HG03520 (cell line): ENCODE data around the gene TPRX1.
"Not testable (repeated sequence)": the region's sequence is repeated elsewhere in the genome, so short reads cannot be mapped to it uniquely, and the experiment has no call there.

Experiments
- ATAC-seq: cut with Tn5 transposase; IDR thresholded peaks from one replicate; pipeline ENCODE4 v1.9.1; 2021; ENCODE audit warnings: mild to moderate bottlenecking, moderate library complexity; ENCODE audit not compliant: unreplicated experiment

The TPRX1 gene

GRCh38 chr19:47804451-47804850 is at the start of gene TPRX1:
TSS of gene TPRX1 (minus strand) at chr19:47804551. CDS start at chr19:47804539, 12 bp downstream.
- not testable (repeated sequence) for ATAC-seq

GRCh38 chr19:47853003-47853402 is 48.7 kb upstream of the TPRX1 start:
- ATAC-seq = no peak

- no peak for ATAC-seq
Measured at GRCh38 chr19:47848823-47849473, 44.6 kb upstream of the TPRX1 start.

GRCh38 chr19:47848425-47848822 is 44.1 kb upstream of the TPRX1 start:
- ATAC-seq = no peak

- no peak for ATAC-seq
Measured at GRCh38 chr19:47842941-47843340, 38.6 kb upstream of the TPRX1 start.

- no peak for ATAC-seq
Measured at GRCh38 chr19:47839913-47840312, 35.6 kb upstream of the TPRX1 start.

- ATAC-seq = no peak
Measured at GRCh38 chr19:47839411-47839810, 35.1 kb upstream of the TPRX1 start.

GRCh38 chr19:47836038-47836437 is 31.7 kb upstream of the TPRX1 start:
- no peak for ATAC-seq

GRCh38 chr19:47832723-47833122 is 28.4 kb upstream of the TPRX1 start:
- no peak for ATAC-seq

- ATAC-seq = no peak
Measured at GRCh38 chr19:47826800-47827199, 22.4 kb upstream of the TPRX1 start.

GRCh38 chr19:47824396-47824795 is 20.0 kb upstream of the TPRX1 start:
- no peak for ATAC-seq

- ATAC-seq = no peak
Measured at GRCh38 chr19:47821460-47822020, 17.2 kb upstream of the TPRX1 start, which contains the start of gene CRX. TSS of gene CRX (plus strand) at chr19:47821937. CDS start at chr19:47834444, 12,507 bp downstream.

- no peak for ATAC-seq
Measured at GRCh38 chr19:47820410-47820809, 16.1 kb upstream of the TPRX1 start.

GRCh38 chr19:47819858-47820257 is 15.5 kb upstream of the TPRX1 start:
- ATAC-seq = no peak

- not testable (repeated sequence) for ATAC-seq
Measured at GRCh38 chr19:47818221-47818620, 13.9 kb upstream of the TPRX1 start.

- ATAC-seq = not testable (repeated sequence)
Measured at GRCh38 chr19:47816270-47816669, 11.9 kb upstream of the TPRX1 start.

- no peak for ATAC-seq
Measured at GRCh38 chr19:47813995-47814328, 9.6 kb upstream of the TPRX1 start.

GRCh38 chr19:47813304-47813994 is 9.1 kb upstream of the TPRX1 start:
- ATAC-seq = no peak

- ATAC-seq = no peak
Measured at GRCh38 chr19:47806435-47806834, 2.1 kb upstream of the TPRX1 start.

- ATAC-seq = no peak
Measured at GRCh38 chr19:47805313-47805712, 962 bp upstream of the TPRX1 start.

GRCh38 chr19:47803671-47804070 is 680 bp downstream of the TPRX1 start:
- ATAC-seq = not testable (repeated sequence)

- ATAC-seq = not testable (repeated sequence)
Measured at GRCh38 chr19:47803148-47803547, 1.2 kb downstream of the TPRX1 start.
